Heart left ventricle (tissue), 13 donors: ENCODE measurements around the gene NDEL1.

Experiments
- POLR2A ChIP-seq, 2 donors: fragments of 450-650 bp; IDR thresholded peaks; one replicate each; pipeline ENCODE4 v1.6.1; 2017; ENCODE audit warnings: antibody characterized with exemption in 2 of 2, mild to moderate bottlenecking in 2 of 2, moderate library complexity in 2 of 2
- TF ChIP-seq, protein P1 (sequence below), 12 donors: fragments of 200-600 bp; sonication (generic) in 4 of 12; IDR thresholded peaks; one replicate each; pipeline versions ENCODE4 v1.5.0 to v1.8.0; 2018 to 2022; ENCODE audit warnings: antibody characterized with exemption in 12 of 12, mild to moderate bottlenecking in 5 of 12
- donor health status: ischemic (EF 13 %, LVEDD 7.1; RV severe dilation, severe dysfunction).
- donor health status: DM: no; HTN: yes; CAD: no.
- donor health status: DM: no; HTN: no; CAD: no.
- donor health status: ischemic (EF 25% LVEDD 6.9; RV normal size, moderate dysfunction).
- donor health status: ischemic (EF 25% LVEDD 5.7; RV mildly dilated, moderate dysfunction).
- donor health status: ischemic (EF 35%, LVEDD 5.7; RV mildly dilated, moderate dysfunction).
- donor health status: nonischemic (EF 11% LVEDD 7.7; RV severe dilation, severe dysfunction).
- donor health status: DM: yes; HTN: yes; CAD: no.
- donor health status: PGD.
- donor health status: ischemic (EF 29% LVEDD 5.4; RV normal size, mild dysfunction).
- donor health status: nonischemic (EF 23%, LVEDD 6.1; RV moderate dilation, normal function).

DNA sequence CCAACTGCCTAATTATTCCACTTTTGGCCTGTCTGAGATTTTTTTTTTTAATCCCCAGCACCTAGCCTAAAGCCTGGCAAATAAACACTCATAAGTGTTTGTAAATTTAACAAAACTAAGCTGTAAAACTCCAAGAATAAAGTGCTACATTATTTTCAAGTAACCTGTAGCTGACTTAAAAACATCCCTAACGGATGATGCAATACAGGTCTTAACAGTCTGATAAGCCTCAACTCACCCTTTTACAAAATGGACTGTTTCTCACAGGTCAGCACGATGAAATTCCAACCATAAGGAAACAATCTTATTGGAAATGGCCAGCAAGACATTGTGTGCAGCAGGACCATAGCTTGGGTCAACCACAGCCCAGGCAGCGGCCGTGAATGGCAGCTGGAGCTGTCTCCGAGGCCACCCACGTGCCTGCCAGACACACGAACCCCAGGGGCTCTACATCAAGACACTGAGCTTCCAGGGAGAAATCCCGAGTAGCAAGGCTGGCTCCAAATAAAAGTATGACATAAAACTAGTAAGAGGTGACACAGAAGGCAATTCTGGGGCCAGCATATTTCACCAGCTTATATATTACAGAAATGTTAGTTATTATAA lies 58.9 kb downstream of the NDEL1 start:
- TF ChIP-seq POLR2A (IDR thresholded peaks at IDR 0.05): no peak
- TF ChIP-seq, protein P1, sequence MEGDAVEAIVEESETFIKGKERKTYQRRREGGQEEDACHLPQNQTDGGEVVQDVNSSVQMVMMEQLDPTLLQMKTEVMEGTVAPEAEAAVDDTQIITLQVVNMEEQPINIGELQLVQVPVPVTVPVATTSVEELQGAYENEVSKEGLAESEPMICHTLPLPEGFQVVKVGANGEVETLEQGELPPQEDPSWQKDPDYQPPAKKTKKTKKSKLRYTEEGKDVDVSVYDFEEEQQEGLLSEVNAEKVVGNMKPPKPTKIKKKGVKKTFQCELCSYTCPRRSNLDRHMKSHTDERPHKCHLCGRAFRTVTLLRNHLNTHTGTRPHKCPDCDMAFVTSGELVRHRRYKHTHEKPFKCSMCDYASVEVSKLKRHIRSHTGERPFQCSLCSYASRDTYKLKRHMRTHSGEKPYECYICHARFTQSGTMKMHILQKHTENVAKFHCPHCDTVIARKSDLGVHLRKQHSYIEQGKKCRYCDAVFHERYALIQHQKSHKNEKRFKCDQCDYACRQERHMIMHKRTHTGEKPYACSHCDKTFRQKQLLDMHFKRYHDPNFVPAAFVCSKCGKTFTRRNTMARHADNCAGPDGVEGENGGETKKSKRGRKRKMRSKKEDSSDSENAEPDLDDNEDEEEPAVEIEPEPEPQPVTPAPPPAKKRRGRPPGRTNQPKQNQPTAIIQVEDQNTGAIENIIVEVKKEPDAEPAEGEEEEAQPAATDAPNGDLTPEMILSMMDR (IDR thresholded peaks at IDR 0.05): no peak
